Measurements from ENCODE around the gene MRPL19. TPM values are rescaled to one million over a fixed set of nuclear protein-coding genes. Genes with fewer than 3 reads are reported as not detected.

MRPL19 gene
- total and polyA plus RNA-seq, 2 donors (not counting 3 experiments of a cell fraction or from before 2014, with no cell fraction given), result 13.0 to 52.3 TPM

- no peak overlapping the region for H2AFZ ChIP-seq (ENCODE audit: low read depth, low read length)
These were observed 13.0 kb upstream of the MRPL19 start for GRCh38 chr2:75633620-75634019.

More at GRCh38 chr2:75633620-75634019, 13.0 kb upstream of the MRPL19 start:
- Histone ChIP-seq H3K27me3 (ENCODE audit: control insufficient read depth in 2 of 2, insufficient read depth in 2 of 2, low read length in 2 of 2) (peaks cover 17 to 25% of the 10 kb centered on the region in 2 experiments), H3K9ac (replicated peaks; ENCODE audit: extremely low read depth, insufficient read depth, low read length) (no peak overlapping the region), H3K36me3 (ENCODE audit: control insufficient read depth in 2 of 2, extremely low read depth in 1 of 2, insufficient read depth in 2 of 2, low read length in 2 of 2) (no peaks in the 10 kb centered on the region), H3K9me3 (replicated peaks; ENCODE audit: control insufficient read depth, insufficient read depth, low read length) (no peaks in the 10 kb centered on the region), H3K27ac (ENCODE audit: insufficient read depth, low read depth, low read length) (no peak overlapping the region), H3K4me2 (ENCODE audit: insufficient read depth, low read length) (no peak overlapping the region), H3K4me1 (ENCODE audit: control insufficient read depth, extremely low read depth, insufficient read depth, low read length) (no peaks in the 10 kb centered on the region), H3K9me1 (replicated peaks; ENCODE audit: control insufficient read depth, extremely low read depth, insufficient read depth, low read length) (no peaks in the 10 kb centered on the region), H3K79me2 (ENCODE audit: control insufficient read depth, insufficient read depth, low read length) (no peaks in the 10 kb centered on the region), H4K20me1 (replicated peaks; ENCODE audit: control insufficient read depth, extremely low read depth, insufficient read depth, low read length) (no peaks in the 10 kb centered on the region), H3K4me3 (replicated peaks in 1 of 3; ENCODE audit: insufficient read depth in 1 of 3, low read depth in 1 of 3, low read length in 3 of 3) (no peak overlapping the region)
- ChIA-PET POLR2A (no interaction called here), CTCF (interaction anchor here (1.6 kb wide), 1 partner anchor 43 kb away, joined by 3 read pairs; no protein-coding TSS in a partner anchor)
- BruUV-seq (replicated peaks), result no TSS peak
- intact Hi-C loops (cut with micrococcal nuclease) (no loop called here), dilution Hi-C loops (cut with MboI; ENCODE audit: extremely low pct_ligation_motif_present, low sequenced_read_pairs) (no loop called here)
- no peak for FAIRE-seq
- TF ChIP-seq JUN (IDR thresholded peaks at IDR 0.05; ENCODE audit: borderline replicate concordance, insufficient read depth, insufficient read length, low read depth) (no peak), MYC (IDR thresholded peaks at IDR 0.05; ENCODE audit: low read depth, low read length) (no peak), EZH2 (IDR thresholded peaks at IDR 0.05; ENCODE audit: borderline replicate concordance, low read depth, low read length, severe bottlenecking) (no peak), GATA2 (IDR thresholded peaks at IDR 0.05; ENCODE audit: insufficient read depth, insufficient read length, low read depth, low read length) (no peak), FOS (IDR thresholded peaks at IDR 0.05; ENCODE audit: borderline replicate concordance, insufficient read depth, low read length) (no peak), MAX (IDR thresholded peaks at IDR 0.05; ENCODE audit: insufficient read depth, insufficient read length) (no peak), CTCF (IDR thresholded peaks at IDR 0.05; ENCODE audit: extremely low read depth in 1 of 2, insufficient read depth in 1 of 2, low read depth in 1 of 2, low read length in 2 of 2) (no peak), POLR2A (IDR thresholded peaks at IDR 0.05; ENCODE audit: low read depth, low read length) (no peak), POLR2AphosphoS5 (IDR thresholded peaks at IDR 0.05; ENCODE audit: insufficient read depth, low read depth, low read length) (no peak)
- no peak for DNase-seq (ENCODE audit: low read depth, low spot score)

All from endothelial cell of umbilical vein (primary cell).